Brain pericyte (primary cell): ENCODE measurements around the gene CDC25C.
A peak's percentile ranks its signal among the peaks of the same experiment; 100 is the strongest.
"Not testable (repeated sequence)": the region's sequence is repeated elsewhere in the genome, so short reads cannot be mapped to it uniquely, and the experiment has no call there.

Experiments used
- DNase-seq: peaks from one replicate; pipeline ENCODE4 v3.0.0-alpha.2; 2012; ENCODE audit warnings: low read depth, low spot score

CDC25C gene

DNA sequence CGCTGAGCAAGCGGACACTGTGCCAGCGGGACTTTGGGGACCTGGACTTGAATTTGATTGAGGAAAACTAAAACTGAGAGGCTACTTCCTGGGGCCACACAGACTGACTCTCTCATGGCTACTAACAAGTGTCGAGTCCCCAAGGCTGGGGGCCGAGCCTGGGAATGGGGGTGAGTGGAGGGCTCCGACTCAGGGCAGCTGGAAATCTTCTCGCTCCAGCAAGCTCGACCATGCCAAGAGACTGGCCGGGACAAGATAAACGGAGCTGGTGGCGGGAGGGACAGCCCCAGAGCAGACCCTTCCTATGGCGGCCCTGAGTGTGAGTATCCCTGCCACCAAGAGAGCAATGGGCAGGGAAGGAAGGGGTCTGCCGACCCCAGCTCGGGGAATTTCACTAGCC, 15.3 kb upstream of the CDC25C start:
- no peak for DNase-seq

GRCh38 chr5:138344887-138345622, 13.5 kb upstream of the CDC25C start:
- no peak for DNase-seq

GRCh38 chr5:138340008-138340407, 8.4 kb upstream of the CDC25C start:
- DNase-seq, result no peak

DNA sequence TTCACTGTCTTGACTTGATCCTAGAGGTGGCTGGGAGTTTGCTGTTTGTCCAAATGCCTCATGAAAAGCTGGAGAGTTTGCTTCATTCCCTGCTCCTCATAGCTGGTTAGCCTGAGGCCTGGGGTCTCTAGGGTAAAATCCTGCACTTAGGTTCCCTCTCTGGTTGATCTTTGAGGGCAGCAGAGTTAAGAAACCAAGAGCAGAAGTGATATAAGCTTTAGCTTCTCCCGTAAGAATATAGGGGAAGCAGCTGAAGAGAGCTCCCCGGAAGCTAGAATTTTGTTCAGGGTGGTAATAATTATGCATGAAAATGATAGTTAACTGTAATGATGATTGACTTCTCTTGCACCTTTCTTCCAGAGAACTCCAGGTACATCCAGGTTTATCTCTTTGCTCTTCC, 7.9 kb upstream of the CDC25C start:
- DNase-seq, result no peak

GRCh38 chr5:138339091-138339456, 7.5 kb upstream of the CDC25C start:
- DNase-seq, result no peak

DNA sequence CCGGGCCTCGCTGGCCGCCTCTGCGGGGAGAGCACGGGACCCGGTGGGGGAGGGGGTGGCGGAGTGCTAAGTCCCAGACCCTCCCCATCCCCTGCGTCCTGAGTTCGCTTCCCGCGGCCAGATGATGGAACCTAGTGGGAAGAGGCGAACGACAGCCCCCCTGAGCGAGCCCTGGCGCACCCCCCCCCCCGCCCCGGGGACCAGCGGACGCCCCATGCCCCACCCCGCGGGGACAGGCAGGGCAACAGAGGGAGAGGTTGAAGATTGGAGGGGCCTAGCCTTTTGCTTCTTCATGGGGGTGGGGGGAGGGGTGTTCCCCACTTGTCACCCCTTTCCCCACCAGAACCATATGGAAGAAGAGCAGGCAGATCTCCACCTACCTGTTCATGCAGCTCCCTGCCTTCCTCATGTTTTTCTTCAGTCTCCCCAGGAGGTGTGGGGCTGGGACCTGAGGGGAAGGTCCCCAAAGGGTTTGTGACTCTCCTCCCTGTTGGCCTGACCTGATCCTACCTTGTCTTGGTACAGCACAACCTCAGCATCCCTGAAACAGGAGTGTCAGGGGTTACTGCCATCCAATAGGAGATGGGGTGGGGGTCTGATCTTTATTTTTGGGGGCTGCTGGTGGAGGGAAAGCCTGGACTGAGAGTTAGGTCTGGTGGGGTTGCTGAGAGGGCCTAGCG, 6.9 kb upstream of the CDC25C start:
- no peak for DNase-seq

- peak; percentile 92 for DNase-seq
Observed at GRCh38 chr5:138337685-138338410, 6.2 kb upstream of the CDC25C start, which contains the start of gene FAM53C. Gene FAM53C (plus strand): TSS chr5:138338266. CDS start chr5:138341336, 3,070 bp downstream.

- DNase-seq, result no peak
Observed at GRCh38 chr5:138336952-138337684, 5.5 kb upstream of the CDC25C start.

DNA sequence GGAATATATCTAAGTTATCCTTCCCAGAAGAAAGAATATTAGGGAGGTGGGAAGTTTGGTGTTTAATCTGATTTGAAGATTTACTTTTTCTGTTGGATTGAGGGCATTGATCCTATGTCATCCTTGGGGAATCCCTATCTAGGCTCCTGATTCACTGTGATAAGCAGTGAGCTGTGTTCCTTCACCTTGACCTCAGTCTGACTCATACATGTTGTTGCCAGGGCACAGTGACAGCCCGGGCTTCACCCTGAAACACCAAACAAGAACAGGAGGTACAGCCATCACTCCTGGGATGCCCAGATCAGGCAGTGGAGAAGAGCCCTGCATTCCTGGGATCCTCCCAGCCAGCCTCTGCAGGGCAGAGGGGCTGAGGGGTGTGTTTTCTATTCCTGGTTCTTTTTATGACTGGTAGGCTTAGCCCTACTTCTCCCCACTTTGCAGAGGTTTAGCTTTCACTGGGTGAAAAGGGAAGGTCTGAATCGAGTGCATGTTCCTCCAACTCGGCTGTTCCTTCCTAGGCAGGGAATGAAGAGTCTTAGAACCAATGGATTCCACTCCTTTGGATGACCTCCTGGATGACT, 3.4 kb upstream of the CDC25C start:
- DNase-seq, result no peak

GRCh38 chr5:138330813-138331448, 673 bp downstream of the CDC25C start:
- no peak for DNase-seq

DNA sequence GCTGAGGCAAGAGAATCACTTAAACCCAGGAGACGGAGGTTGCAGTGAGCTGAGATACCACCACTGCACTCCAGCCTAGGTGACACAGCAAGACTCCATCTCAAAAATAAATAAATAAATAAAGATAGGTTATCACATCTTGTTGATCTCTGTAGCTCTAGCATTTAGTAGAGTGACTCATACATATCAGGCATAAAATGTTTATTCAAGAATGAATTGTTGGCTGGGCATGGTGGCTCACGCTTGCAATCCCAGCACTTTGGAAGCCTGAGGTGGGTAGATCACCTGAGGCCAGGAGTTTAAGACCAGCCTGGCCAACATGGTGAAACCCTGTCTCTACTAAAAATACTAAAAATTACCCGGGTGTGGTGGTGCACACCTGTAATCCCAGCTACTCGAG, 13.4 kb downstream of the CDC25C start:
- not testable (repeated sequence) for DNase-seq

- DNase-seq, result no peak
Observed at GRCh38 chr5:138316355-138316754, 15.2 kb downstream of the CDC25C start.

- no peak for DNase-seq
Observed at GRCh38 chr5:138315751-138316278, 15.8 kb downstream of the CDC25C start.

DNA sequence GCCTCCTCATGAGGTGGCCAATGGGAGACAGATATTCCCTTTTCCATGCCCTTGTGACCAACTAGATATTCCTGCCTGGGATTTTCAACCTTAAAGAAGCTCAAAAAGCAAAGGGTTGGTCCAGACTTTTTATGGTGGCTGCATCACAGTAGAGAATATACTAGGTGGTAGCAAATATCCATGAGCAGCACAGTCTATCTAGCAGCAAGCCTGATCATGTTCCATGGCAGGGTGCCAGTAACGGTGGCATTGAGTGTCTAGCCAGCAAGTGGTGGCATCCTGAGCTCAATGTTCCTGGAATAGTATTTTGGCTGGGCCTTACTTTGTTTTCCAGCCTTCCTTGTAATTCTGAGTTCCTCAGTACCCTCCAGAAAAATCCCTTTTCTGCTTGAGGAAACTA, 25.8 kb downstream of the CDC25C start:
- no peak for DNase-seq

DNA sequence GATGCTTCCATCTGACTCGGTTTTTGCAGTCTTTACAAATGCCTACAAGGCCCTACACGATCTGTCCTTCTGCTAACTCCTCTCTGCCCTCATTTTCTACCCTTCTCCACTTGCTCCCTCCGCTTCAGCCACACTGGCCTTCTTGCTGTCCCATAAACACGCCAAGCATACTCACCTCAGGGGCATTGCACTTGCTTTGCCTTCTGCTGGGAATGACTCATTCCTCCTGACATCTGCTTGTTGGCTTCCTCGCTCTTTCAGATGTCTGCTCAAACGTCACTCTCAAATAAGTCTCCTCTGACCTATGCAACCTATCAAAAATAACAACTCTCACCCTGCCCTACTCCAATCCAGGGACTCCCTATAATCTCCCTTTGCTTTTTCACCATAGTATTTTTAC, 28.2 kb downstream of the CDC25C start:
- DNase-seq, result no peak

DNA sequence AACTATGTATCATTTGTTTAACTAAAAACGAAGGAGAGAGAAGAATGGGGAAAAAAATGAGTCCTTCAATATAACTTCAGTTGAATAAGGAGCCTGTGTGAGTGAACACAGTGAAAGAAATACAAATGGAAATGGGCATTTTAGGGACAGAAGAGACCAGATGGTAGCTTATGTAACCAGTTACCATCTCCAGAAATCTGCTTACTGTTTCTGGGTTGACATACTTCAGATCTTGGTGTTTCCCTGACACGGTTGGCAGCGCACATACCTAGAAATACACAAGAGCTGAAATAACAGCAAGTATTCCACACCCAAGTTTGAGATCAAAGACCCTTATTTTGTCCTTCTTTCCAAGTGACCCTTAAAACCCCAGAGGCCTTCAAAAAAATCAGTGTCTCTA, 42.3 kb downstream of the CDC25C start:
- no peak for DNase-seq

GRCh38 chr5:138287246-138287645, 44.4 kb downstream of the CDC25C start:
- DNase-seq, result no peak

- DNase-seq, result no peak
Observed at GRCh38 chr5:138282920-138283742, 48.5 kb downstream of the CDC25C start.

- no peak for DNase-seq
Observed at GRCh38 chr5:138280915-138281314, 50.7 kb downstream of the CDC25C start.
